CD14-positive monocyte (primary cell): ENCODE results near the gene PODXL. TPM values are rescaled to one million over a fixed set of nuclear protein-coding genes. Genes with fewer than 3 reads are reported as not detected.

Source experiments
- DNase-seq, 3 donors: peaks; one replicate each; pipeline ENCODE4 v3.0.0-alpha.2; 2011 to 2022
- H2AFZ ChIP-seq: 2 replicates; pipeline ENCODE4 v1.6.0; 2012; ENCODE audit warnings: mild to moderate bottlenecking, low read depth, low read length, inconsistent platforms; ENCODE audit not compliant: insufficient read depth, poor library complexity, severe bottlenecking
- H3K27ac ChIP-seq, 2 donors: 1 replicate in 1 of 2; 2 replicates in 1 of 2; pipeline ENCODE4 v1.5.1; 2012 to 2013; ENCODE audit warnings: low read length in 2 of 2, control low read depth in 1 of 2, inconsistent platforms in 1 of 2, low read depth in 1 of 2, mild to moderate bottlenecking in 1 of 2
- H3K27me3 ChIP-seq, 2 donors: one replicate each; pipeline versions ENCODE4 v1.6.0 to v1.6.1; 2011 to 2013; ENCODE audit warnings: low read length in 2 of 2; ENCODE audit not compliant: control insufficient read depth in 2 of 2, insufficient read depth in 2 of 2
- H3K36me3 ChIP-seq, 2 donors: replicated peaks in 1 of 2; 1 replicate in 1 of 2; 2 replicates in 1 of 2; pipeline versions ENCODE4 v1.5.1 to v1.6.1; 2012 to 2013; ENCODE audit warnings: low read length in 2 of 2, control low read depth in 1 of 2, inconsistent platforms in 1 of 2, mild to moderate bottlenecking in 1 of 2; ENCODE audit not compliant: insufficient read depth in 2 of 2, control insufficient read depth in 1 of 2
- H3K4me1 ChIP-seq, 2 donors: 1 replicate in 1 of 2; 2 replicates in 1 of 2; pipeline versions ENCODE4 v1.5.1 to v1.6.1; 2012 to 2013; ENCODE audit warnings: low read length in 2 of 2, control low read depth in 1 of 2, inconsistent platforms in 1 of 2, mild to moderate bottlenecking in 1 of 2, moderate library complexity in 1 of 2; ENCODE audit not compliant: insufficient read depth in 2 of 2, control insufficient read depth in 1 of 2
- H3K4me2 ChIP-seq: replicated peaks from 2 replicates; pipeline ENCODE3; 2012; ENCODE audit warnings: low read length, moderate library complexity, mild to moderate bottlenecking; ENCODE audit not compliant: poor library complexity, severe bottlenecking; ENCODE audit errors: extremely low read depth
- H3K4me3 ChIP-seq, 3 experiments: fragments of 200-600 bp in 1 of 3; sonication (generic) in 1 of 3; replicated peaks in 1 of 3; 1 replicate in 2 of 3; 2 replicates in 1 of 3; pipeline ENCODE4 v1.5.1; 2011 to 2013; ENCODE audit warnings: low read length in 3 of 3, mild to moderate bottlenecking in 3 of 3, control low read depth in 2 of 3, low read depth in 2 of 3, inconsistent platforms in 1 of 3, moderate library complexity in 1 of 3
- H3K79me2 ChIP-seq: 2 replicates; pipeline ENCODE4 v1.6.0; 2012; ENCODE audit warnings: mild to moderate bottlenecking, control low read depth, inconsistent platforms, low read length, moderate library complexity; ENCODE audit not compliant: insufficient read depth
- H3K9ac ChIP-seq: 2 replicates; pipeline ENCODE4 v1.6.0; 2017; ENCODE audit warnings: low read length, mild to moderate bottlenecking; ENCODE audit not compliant: insufficient read depth, poor library complexity, severe bottlenecking
- H3K9me3 ChIP-seq, 2 donors: replicated peaks in 1 of 2; 1 replicate in 1 of 2; 2 replicates in 1 of 2; pipeline versions ENCODE4 v1.5.1 to v1.6.1; 2012 to 2013; ENCODE audit warnings: low read length in 2 of 2, control low read depth in 1 of 2; ENCODE audit not compliant: control insufficient read depth in 1 of 2, insufficient read depth in 1 of 2
- H4K20me1 ChIP-seq: 2 replicates; pipeline ENCODE4 v1.6.0; 2012; ENCODE audit warnings: mild to moderate bottlenecking, low read length, control low read depth, moderate library complexity; ENCODE audit not compliant: insufficient read depth
- H3K27ac Mint-ChIP-seq, 7 donors: one replicate each; pipeline ENCODE4 v1.8.0; 2020; ENCODE audit warnings: mild to moderate bottlenecking in 7 of 7, mixed read lengths in 7 of 7, moderate library complexity in 6 of 7, inconsistent platforms in 2 of 7
- H3K27me3 Mint-ChIP-seq, 3 donors: one replicate each; pipeline ENCODE4 v1.8.0; 2021 to 2022; ENCODE audit warnings: low read depth in 3 of 3, mild to moderate bottlenecking in 3 of 3, mixed read lengths in 3 of 3, moderate library complexity in 3 of 3, inconsistent platforms in 1 of 3
- H3K36me3 Mint-ChIP-seq, 2 donors: one replicate each; pipeline ENCODE4 v1.8.0; 2020; ENCODE audit warnings: mixed read lengths in 2 of 2, inconsistent platforms in 1 of 2, mild to moderate bottlenecking in 1 of 2
- H3K4me1 Mint-ChIP-seq: one replicate; pipeline ENCODE4 v1.8.0; 2020; ENCODE audit warnings: mild to moderate bottlenecking, mixed read lengths
- H3K4me3 Mint-ChIP-seq, 2 donors: one replicate each; pipeline ENCODE4 v1.8.0; 2020; ENCODE audit warnings: mild to moderate bottlenecking in 2 of 2, mixed read lengths in 2 of 2, moderate library complexity in 1 of 2
- H3K9me3 Mint-ChIP-seq, 7 donors: one replicate each; pipeline ENCODE4 v1.8.0; 2020 to 2022; ENCODE audit warnings: mixed read lengths in 7 of 7, mild to moderate bottlenecking in 6 of 7, moderate library complexity in 6 of 7, inconsistent platforms in 2 of 7
- CTCF ChIP-seq: fragments of 200-600 bp; IDR thresholded peaks from one replicate; pipeline ENCODE4 v1.8.0; 2022; ENCODE audit warnings: antibody characterized with exemption, mild to moderate bottlenecking
- WGBS: methylation state at CpG from one replicate; pipeline ENCODE4 v1.1.5; 2013; ENCODE audit warnings: missing lambda C conversion rate; ENCODE audit not compliant: insufficient coverage; 5-methylcytosine and 5-hydroxymethylcytosine counted together
- intact Hi-C, 2 donors: fragments of 100-400 bp; cut with micrococcal nuclease; formaldehyde crosslinking; loops; one replicate each; pipeline versions ENCODE4 v1.15.0 to v1.15.1; 2023
- polyA plus RNA-seq, 3 donors: library from polyadenylated mRNA; depleted of rRNA in 1 of 3; unstranded in 2 of 3; stranded (reverse) in 1 of 3; fragments of 300-500 nt in 2 of 3; fragments of >200 nt in 1 of 3; fragmentation: Illumina TruSeq in 2 of 3; gene quantifications; 1 replicate in 2 of 3; 2 replicates in 1 of 3; pipeline ENCODE4 v1.2.3, GENCODE V29; 2012 to 2021

PODXL gene
- polyA plus RNA-seq, 3 donors, result 0.20 to 0.25 TPM; not detected in 1

DNA sequence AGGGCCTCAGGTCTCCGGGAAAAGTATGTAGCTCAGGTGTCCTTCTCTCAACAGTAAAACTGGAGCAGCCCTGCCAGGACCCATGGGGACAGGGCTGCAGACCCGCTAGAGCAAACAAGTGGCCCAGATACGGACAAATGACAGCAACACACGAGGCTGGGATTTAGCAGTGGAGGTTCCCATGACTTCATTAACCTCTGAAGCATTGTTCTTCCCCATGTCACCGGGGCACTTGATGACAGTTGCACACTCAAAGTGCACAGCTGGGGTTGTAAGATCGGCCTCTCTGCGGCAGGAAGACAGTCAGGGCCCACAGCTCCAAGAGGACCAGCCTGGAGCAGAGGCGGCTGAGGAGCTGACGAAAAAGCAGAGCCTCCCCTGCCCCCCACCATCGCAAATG, 12.5 kb upstream of the PODXL start:
- Mint-ChIP-seq H3K4me3 (no peak overlapping the region), H3K9me3 (peaks cover 0 to 2% (median 0%) of the 10 kb centered on the region in 7 donors), H3K27ac (no peak overlapping the region), H3K27me3 (peaks cover 1 to 9% (median 7%) of the 10 kb centered on the region in 3 donors), H3K36me3 (no peaks in the 10 kb centered on the region), H3K4me1 (no peaks in the 10 kb centered on the region)
- Histone ChIP-seq H3K36me3 (no peaks in the 10 kb centered on the region), H3K9me3 (no peaks in the 10 kb centered on the region), H3K4me2 (no peak overlapping the region), H3K27me3 (no peaks in the 10 kb centered on the region), H3K27ac (no peak overlapping the region), H3K4me1 (no peaks in the 10 kb centered on the region), H4K20me1 (no peaks in the 10 kb centered on the region), H3K79me2 (no peaks in the 10 kb centered on the region), H2AFZ (no peak overlapping the region), H3K4me3 (no peak overlapping the region), H3K9ac (no peak overlapping the region)
- 83% methylated on average over 6 of the region's 10 CpGs for WGBS
- DNase-seq, result no peak
- intact Hi-C loops, result no loop called here
- TF ChIP-seq CTCF, result no peak

GRCh38 chr7:131568510-131568909, 12.1 kb upstream of the PODXL start:
- no peaks in the 10 kb centered on the region for H3K4me1 ChIP-seq
- intact Hi-C loops, result no loop called here
- WGBS, result 96% methylated on average over 2 of the region's 6 CpGs
- peaks cover 1 to 7% (median 6%) of the 10 kb centered on the region in 3 donors for H3K27me3 Mint-ChIP-seq
- no peaks in the 10 kb centered on the region for H3K9me3 ChIP-seq
- no peak overlapping the region for H3K9ac ChIP-seq
- H4K20me1 ChIP-seq, result no peaks in the 10 kb centered on the region
- no peaks in the 10 kb centered on the region for H3K79me2 ChIP-seq
- no peak overlapping the region for H3K27ac ChIP-seq
- peaks cover 0 to under 1% of the 10 kb centered on the region in 2 donors for H3K27me3 ChIP-seq
- DNase-seq, result no peak
- H3K4me3 ChIP-seq, result no peak overlapping the region
- H3K4me1 Mint-ChIP-seq, result no peaks in the 10 kb centered on the region
- H3K9me3 Mint-ChIP-seq, result peaks cover 0 to 2% (median 0%) of the 10 kb centered on the region in 7 donors
- no peak overlapping the region for H3K4me2 ChIP-seq
- H3K36me3 Mint-ChIP-seq, result no peaks in the 10 kb centered on the region
- no peak for TF ChIP-seq CTCF
- no peak overlapping the region for H3K27ac Mint-ChIP-seq
- H3K36me3 ChIP-seq, result no peaks in the 10 kb centered on the region
- H3K4me3 Mint-ChIP-seq, result no peak overlapping the region
- H2AFZ ChIP-seq, result no peak overlapping the region
